ENCODE results near the gene CACNB1. TPM values are rescaled to one million over a fixed set of nuclear protein-coding genes. Genes with fewer than 3 reads are reported as not detected.

The CACNB1 gene
- total and polyA plus RNA-seq, 2 of the 13 experiments (the other 11 are each of a cell fraction or from before 2014, with no cell fraction given) = 0.75 to 1.5 TPM

DNA sequence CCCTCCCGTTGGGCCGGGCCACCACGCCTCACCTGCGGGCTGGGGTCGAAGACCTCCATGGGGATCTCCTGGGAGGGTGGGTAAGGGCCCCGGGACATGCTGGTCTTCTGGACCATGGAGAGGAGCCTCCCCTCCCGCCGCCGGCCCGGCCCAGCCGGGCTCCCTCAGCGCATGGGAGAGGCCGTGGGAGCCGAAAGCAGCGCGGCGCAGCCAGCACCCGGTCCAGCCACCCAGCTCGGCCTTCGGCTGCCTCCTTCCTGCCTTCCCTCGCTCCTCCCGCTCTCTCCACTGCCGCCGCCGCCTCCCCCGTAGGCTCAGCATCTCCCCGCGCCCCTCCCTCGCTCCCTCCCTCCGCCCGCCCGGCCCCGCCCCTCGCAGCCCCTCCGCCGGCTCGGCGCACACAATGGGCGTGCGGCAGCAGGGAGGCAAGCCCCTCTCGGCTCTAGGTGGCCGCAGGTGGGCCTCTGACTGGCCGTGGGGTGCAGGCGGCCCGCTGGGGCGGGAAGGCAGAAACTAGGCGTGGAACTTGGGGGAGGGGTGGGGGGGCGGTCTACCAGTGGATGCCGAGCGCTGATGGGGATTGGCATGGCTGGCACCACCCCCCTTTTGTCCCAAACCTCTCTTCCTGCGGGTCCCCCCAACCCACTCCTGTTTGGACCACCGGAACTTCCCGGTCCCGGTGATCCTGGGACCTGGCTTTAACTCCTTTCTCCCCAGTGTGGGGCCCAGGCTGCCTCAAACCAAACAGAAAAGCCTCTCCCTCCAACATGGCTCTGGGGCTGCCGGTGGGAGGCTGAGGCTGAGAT is at the start of gene CACNB1 (continued):
- TF ChIP-seq, protein P1, sequence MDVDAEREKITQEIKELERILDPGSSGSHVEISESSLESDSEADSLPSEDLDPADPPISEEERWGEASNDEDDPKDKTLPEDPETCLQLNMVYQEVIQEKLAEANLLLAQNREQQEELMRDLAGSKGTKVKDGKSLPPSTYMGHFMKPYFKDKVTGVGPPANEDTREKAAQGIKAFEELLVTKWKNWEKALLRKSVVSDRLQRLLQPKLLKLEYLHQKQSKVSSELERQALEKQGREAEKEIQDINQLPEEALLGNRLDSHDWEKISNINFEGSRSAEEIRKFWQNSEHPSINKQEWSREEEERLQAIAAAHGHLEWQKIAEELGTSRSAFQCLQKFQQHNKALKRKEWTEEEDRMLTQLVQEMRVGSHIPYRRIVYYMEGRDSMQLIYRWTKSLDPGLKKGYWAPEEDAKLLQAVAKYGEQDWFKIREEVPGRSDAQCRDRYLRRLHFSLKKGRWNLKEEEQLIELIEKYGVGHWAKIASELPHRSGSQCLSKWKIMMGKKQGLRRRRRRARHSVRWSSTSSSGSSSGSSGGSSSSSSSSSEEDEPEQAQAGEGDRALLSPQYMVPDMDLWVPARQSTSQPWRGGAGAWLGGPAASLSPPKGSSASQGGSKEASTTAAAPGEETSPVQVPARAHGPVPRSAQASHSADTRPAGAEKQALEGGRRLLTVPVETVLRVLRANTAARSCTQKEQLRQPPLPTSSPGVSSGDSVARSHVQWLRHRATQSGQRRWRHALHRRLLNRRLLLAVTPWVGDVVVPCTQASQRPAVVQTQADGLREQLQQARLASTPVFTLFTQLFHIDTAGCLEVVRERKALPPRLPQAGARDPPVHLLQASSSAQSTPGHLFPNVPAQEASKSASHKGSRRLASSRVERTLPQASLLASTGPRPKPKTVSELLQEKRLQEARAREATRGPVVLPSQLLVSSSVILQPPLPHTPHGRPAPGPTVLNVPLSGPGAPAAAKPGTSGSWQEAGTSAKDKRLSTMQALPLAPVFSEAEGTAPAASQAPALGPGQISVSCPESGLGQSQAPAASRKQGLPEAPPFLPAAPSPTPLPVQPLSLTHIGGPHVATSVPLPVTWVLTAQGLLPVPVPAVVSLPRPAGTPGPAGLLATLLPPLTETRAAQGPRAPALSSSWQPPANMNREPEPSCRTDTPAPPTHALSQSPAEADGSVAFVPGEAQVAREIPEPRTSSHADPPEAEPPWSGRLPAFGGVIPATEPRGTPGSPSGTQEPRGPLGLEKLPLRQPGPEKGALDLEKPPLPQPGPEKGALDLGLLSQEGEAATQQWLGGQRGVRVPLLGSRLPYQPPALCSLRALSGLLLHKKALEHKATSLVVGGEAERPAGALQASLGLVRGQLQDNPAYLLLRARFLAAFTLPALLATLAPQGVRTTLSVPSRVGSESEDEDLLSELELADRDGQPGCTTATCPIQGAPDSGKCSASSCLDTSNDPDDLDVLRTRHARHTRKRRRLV (CRISPR knock-in tag; IDR thresholded peaks at IDR 0.05) = no peak
- TF ChIP-seq, protein P2, sequence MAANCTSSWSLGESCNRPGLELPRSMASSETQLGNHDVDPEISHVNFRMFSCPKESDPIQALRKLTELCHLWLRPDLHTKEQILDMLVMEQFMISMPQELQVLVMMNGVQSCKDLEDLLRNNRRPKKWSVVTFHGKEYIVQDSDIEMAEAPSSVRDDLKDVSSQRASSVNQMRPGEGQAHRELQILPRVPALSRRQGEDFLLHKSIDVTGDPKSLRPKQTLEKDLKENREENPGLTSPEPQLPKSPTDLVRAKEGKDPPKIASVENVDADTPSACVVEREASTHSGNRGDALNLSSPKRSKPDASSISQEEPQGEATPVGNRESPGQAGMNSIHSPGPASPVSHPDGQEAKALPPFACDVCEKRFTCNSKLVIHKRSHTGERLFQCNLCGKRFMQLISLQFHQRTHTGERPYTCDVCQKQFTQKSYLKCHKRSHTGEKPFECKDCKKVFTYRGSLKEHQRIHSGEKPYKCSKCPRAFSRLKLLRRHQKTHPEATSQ (CRISPR knock-in tag; IDR thresholded peaks at IDR 0.05; ENCODE audit: borderline replicate concordance) = no peak
- TF ChIP-seq DMAP1 (CRISPR knock-in tag; IDR thresholded peaks at IDR 0.05) (peak; percentile 21; the same call in 1 of the 2 replicates), ZMYM3 (CRISPR knock-in tag; IDR thresholded peaks at IDR 0.05) (no peak), PHF8 (CRISPR knock-in tag; IDR thresholded peaks at IDR 0.05) (0 out of 2 replicates have a peak, but pooled peaks have one; percentile 12), ZNF232 (CRISPR knock-in tag; IDR thresholded peaks at IDR 0.05; ENCODE audit: borderline replicate concordance) (no peak), PHF5A (CRISPR knock-in tag; IDR thresholded peaks at IDR 0.05; ENCODE audit: low read depth, unreplicated experiment) (peak; percentile 31), SMAD3 (CRISPR knock-in tag; IDR thresholded peaks at IDR 0.05) (no peak)
- TF ChIP-seq, protein P3, sequence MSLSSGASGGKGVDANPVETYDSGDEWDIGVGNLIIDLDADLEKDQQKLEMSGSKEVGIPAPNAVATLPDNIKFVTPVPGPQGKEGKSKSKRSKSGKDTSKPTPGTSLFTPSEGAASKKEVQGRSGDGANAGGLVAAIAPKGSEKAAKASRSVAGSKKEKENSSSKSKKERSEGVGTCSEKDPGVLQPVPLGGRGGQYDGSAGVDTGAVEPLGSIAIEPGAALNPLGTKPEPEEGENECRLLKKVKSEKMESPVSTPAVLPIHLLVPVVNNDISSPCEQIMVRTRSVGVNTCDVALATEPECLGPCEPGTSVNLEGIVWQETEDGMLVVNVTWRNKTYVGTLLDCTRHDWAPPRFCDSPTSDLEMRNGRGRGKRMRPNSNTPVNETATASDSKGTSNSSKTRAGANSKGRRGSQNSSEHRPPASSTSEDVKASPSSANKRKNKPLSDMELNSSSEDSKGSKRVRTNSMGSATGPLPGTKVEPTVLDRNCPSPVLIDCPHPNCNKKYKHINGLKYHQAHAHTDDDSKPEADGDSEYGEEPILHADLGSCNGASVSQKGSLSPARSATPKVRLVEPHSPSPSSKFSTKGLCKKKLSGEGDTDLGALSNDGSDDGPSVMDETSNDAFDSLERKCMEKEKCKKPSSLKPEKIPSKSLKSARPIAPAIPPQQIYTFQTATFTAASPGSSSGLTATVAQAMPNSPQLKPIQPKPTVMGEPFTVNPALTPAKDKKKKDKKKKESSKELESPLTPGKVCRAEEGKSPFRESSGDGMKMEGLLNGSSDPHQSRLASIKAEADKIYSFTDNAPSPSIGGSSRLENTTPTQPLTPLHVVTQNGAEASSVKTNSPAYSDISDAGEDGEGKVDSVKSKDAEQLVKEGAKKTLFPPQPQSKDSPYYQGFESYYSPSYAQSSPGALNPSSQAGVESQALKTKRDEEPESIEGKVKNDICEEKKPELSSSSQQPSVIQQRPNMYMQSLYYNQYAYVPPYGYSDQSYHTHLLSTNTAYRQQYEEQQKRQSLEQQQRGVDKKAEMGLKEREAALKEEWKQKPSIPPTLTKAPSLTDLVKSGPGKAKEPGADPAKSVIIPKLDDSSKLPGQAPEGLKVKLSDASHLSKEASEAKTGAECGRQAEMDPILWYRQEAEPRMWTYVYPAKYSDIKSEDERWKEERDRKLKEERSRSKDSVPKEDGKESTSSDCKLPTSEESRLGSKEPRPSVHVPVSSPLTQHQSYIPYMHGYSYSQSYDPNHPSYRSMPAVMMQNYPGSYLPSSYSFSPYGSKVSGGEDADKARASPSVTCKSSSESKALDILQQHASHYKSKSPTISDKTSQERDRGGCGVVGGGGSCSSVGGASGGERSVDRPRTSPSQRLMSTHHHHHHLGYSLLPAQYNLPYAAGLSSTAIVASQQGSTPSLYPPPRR (CRISPR knock-in tag; IDR thresholded peaks at IDR 0.05; ENCODE audit: borderline replicate concordance) = no peak
- TF ChIP-seq, protein P4, sequence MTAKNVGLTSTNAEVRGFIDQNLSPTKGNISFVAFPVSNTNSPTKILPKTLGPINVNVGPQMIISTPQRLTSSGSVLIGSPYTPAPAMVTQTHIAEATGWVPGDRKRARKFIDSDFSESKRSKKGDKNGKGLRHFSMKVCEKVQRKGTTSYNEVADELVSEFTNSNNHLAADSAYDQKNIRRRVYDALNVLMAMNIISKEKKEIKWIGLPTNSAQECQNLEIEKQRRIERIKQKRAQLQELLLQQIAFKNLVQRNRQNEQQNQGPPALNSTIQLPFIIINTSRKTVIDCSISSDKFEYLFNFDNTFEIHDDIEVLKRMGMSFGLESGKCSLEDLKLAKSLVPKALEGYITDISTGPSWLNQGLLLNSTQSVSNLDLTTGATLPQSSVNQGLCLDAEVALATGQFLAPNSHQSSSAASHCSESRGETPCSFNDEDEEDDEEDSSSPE (CRISPR knock-in tag; IDR thresholded peaks at IDR 0.05) = peak; percentile 57; the same call in 1 of the 2 replicates
- TF ChIP-seq, protein P5, sequence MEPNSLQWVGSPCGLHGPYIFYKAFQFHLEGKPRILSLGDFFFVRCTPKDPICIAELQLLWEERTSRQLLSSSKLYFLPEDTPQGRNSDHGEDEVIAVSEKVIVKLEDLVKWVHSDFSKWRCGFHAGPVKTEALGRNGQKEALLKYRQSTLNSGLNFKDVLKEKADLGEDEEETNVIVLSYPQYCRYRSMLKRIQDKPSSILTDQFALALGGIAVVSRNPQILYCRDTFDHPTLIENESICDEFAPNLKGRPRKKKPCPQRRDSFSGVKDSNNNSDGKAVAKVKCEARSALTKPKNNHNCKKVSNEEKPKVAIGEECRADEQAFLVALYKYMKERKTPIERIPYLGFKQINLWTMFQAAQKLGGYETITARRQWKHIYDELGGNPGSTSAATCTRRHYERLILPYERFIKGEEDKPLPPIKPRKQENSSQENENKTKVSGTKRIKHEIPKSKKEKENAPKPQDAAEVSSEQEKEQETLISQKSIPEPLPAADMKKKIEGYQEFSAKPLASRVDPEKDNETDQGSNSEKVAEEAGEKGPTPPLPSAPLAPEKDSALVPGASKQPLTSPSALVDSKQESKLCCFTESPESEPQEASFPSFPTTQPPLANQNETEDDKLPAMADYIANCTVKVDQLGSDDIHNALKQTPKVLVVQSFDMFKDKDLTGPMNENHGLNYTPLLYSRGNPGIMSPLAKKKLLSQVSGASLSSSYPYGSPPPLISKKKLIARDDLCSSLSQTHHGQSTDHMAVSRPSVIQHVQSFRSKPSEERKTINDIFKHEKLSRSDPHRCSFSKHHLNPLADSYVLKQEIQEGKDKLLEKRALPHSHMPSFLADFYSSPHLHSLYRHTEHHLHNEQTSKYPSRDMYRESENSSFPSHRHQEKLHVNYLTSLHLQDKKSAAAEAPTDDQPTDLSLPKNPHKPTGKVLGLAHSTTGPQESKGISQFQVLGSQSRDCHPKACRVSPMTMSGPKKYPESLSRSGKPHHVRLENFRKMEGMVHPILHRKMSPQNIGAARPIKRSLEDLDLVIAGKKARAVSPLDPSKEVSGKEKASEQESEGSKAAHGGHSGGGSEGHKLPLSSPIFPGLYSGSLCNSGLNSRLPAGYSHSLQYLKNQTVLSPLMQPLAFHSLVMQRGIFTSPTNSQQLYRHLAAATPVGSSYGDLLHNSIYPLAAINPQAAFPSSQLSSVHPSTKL (CRISPR knock-in tag; IDR thresholded peaks at IDR 0.05) = peak; percentile 40; the same call in 1 of the 2 replicates
